Stomach (tissue), 4 donors: ENCODE measurements around the gene COPE.

Experiments
- CTCF ChIP-seq, 7 experiments: fragments of 450-650 bp in 4 of 7; fragments of 200-600 bp in 3 of 7; sonication (generic) in 3 of 7; IDR thresholded peaks; one replicate each; pipeline ENCODE4 v1.5.1; 2016 to 2019; ENCODE audit warnings: antibody characterized with exemption in 7 of 7, control low read depth in 2 of 7, mild to moderate bottlenecking in 1 of 7
- EP300 ChIP-seq: sonication (generic); formaldehyde crosslinking; IDR thresholded peaks from one replicate; pipeline ENCODE4 v1.6.1; 2017; ENCODE audit warnings: antibody characterized with exemption
- POLR2A ChIP-seq, 4 donors: fragments of 450-650 bp; IDR thresholded peaks; one replicate each; pipeline ENCODE4 v1.6.1; 2016; ENCODE audit warnings: antibody characterized with exemption in 4 of 4, control low read depth in 2 of 4, mild to moderate bottlenecking in 1 of 4, moderate library complexity in 1 of 4
- POLR2AphosphoS5 ChIP-seq, 3 donors: sonication (generic); formaldehyde crosslinking; IDR thresholded peaks; one replicate each; pipeline ENCODE4 v1.6.1; 2016; ENCODE audit warnings: antibody characterized with exemption in 3 of 3

- no peak for TF ChIP-seq POLR2AphosphoS5 (IDR thresholded peaks at IDR 0.05)
- TF ChIP-seq CTCF (IDR thresholded peaks at IDR 0.05): no peak
- no peak for TF ChIP-seq POLR2A (IDR thresholded peaks at IDR 0.05)
- TF ChIP-seq EP300: no peak
These were observed 12.4 kb upstream of the COPE start for GRCh38 chr19:18931316-18932162.
